Heart left ventricle (tissue), 16 donors: ENCODE measurements around the gene TTC22. TPM values are rescaled to one million over a fixed set of nuclear protein-coding genes. Genes with fewer than 3 reads are reported as not detected.

Experiments
- ATAC-seq, 4 donors: fragments of 200-7000 bp; cut with Tn5 transposase; one replicate each; pipeline ENCODE4 v1.9.1; 2020 to 2022; ENCODE audit warnings: moderate library complexity in 4 of 4, mild to moderate bottlenecking in 3 of 4, moderate number of reproducible peaks in 1 of 4
- DNase-seq, 5 donors: peaks; one replicate each; pipeline ENCODE4 v3.0.0-alpha.2; 2020
- H3K27ac ChIP-seq, 12 donors: fragments of 200-600 bp; sonication (generic) in 4 of 12; one replicate each; pipeline versions ENCODE4 v1.5.0 to v1.8.0; 2016 to 2022; ENCODE audit warnings: mild to moderate bottlenecking in 2 of 12
- H3K27me3 ChIP-seq, 9 donors: fragments of 200-600 bp; sonication (generic) in 2 of 9; one replicate each; pipeline versions ENCODE4 v1.5.1 to v1.8.0; 2016 to 2022; ENCODE audit warnings: mild to moderate bottlenecking in 3 of 9
- H3K36me3 ChIP-seq, 9 donors: fragments of 200-600 bp; sonication (generic) in 2 of 9; one replicate each; pipeline versions ENCODE4 v1.5.0 to v1.8.0; 2018 to 2022; ENCODE audit warnings: mild to moderate bottlenecking in 2 of 9
- H3K4me1 ChIP-seq, 12 donors: fragments of 200-600 bp; sonication (generic) in 4 of 12; one replicate each; pipeline versions ENCODE4 v1.5.0 to v1.8.0; 2016 to 2022; ENCODE audit warnings: mild to moderate bottlenecking in 3 of 12
- H3K4me3 ChIP-seq, 12 donors: fragments of 200-600 bp; sonication (generic) in 4 of 12; one replicate each; pipeline versions ENCODE4 v1.5.0 to v1.8.0; 2017 to 2022; ENCODE audit warnings: mild to moderate bottlenecking in 9 of 12, moderate library complexity in 4 of 12
- H3K9me3 ChIP-seq, 12 donors: fragments of 200-600 bp; sonication (generic) in 4 of 12; one replicate each; pipeline versions ENCODE4 v1.5.0 to v1.8.0; 2016 to 2022; ENCODE audit warnings: mild to moderate bottlenecking in 1 of 12
- POLR2A ChIP-seq, 2 donors: fragments of 450-650 bp; IDR thresholded peaks; one replicate each; pipeline ENCODE4 v1.6.1; 2017; ENCODE audit warnings: antibody characterized with exemption in 2 of 2, mild to moderate bottlenecking in 2 of 2, moderate library complexity in 2 of 2
- WGBS, 4 donors: extraction: QIAGEN DNeasy Blood & Tissue Kit in 2 of 4; methylation state at CpG; one replicate each; pipeline versions ENCODE4 v1.1.5 to v1.1.7; 2013 to 2018; 5-methylcytosine and 5-hydroxymethylcytosine counted together
- intact Hi-C, 10 donors: fragments of 100-400 bp; cut with DNase I; formaldehyde crosslinking; loops; one replicate each; pipeline versions ENCODE4 v1.11.1 to v1.14.2; 2022
- polyA plus RNA-seq, 2 donors: library from polyadenylated mRNA; stranded (reverse); fragments of 200-250 nt; gene quantifications; one replicate each; pipeline ENCODE4 v1.2.3, GENCODE V29; 2013
- total RNA-seq, 9 donors: library from RNA; depleted of rRNA in 2 of 9; stranded (reverse); fragments of >200 nt in 2 of 9; fragmentation: NEBNext Ultra II Directional in 3 of 9; extraction: Animal tissue kit (Norgen Biotek cat#: 25700) in 3 of 9; gene quantifications; one replicate each; pipeline versions ENCODE4 v1.1.0 to v1.2.4, GENCODE V29; 2016 to 2023
- TF ChIP-seq, protein P1 (sequence below), 12 donors: fragments of 200-600 bp; sonication (generic) in 4 of 12; IDR thresholded peaks; one replicate each; pipeline versions ENCODE4 v1.5.0 to v1.8.0; 2018 to 2022; ENCODE audit warnings: antibody characterized with exemption in 12 of 12, mild to moderate bottlenecking in 5 of 12
- donor health status: ischemic (EF 13 %, LVEDD 7.1; RV severe dilation, severe dysfunction).
- donor health status: healthy with polysubstance abuse.
- donor health status: DM: no; HTN: yes; CAD: no.
- donor health status: DM: no; HTN: no; CAD: no.
- donor health status: ischemic (EF 25% LVEDD 6.9; RV normal size, moderate dysfunction).
- donor health status: ischemic (EF 25% LVEDD 5.7; RV mildly dilated, moderate dysfunction).
- donor health status: healthy.
- donor health status: DM: yes; HTN: yes; CAD: no.
- donor health status: ischemic (EF 35%, LVEDD 5.7; RV mildly dilated, moderate dysfunction).
- donor health status: nonischemic (EF 11% LVEDD 7.7; RV severe dilation, severe dysfunction).
- donor health status: DM: yes; HTN: yes; CAD: no.
- donor health status: PGD.
- donor health status: ischemic (EF 29% LVEDD 5.4; RV normal size, mild dysfunction).
- donor health status: nonischemic (EF 23%, LVEDD 6.1; RV moderate dilation, normal function).

Gene TTC22
- total and polyA plus RNA-seq, 11 donors = 0.06 to 2.5 (median 0.25) TPM; not detected in 2

- TF ChIP-seq, protein P1, sequence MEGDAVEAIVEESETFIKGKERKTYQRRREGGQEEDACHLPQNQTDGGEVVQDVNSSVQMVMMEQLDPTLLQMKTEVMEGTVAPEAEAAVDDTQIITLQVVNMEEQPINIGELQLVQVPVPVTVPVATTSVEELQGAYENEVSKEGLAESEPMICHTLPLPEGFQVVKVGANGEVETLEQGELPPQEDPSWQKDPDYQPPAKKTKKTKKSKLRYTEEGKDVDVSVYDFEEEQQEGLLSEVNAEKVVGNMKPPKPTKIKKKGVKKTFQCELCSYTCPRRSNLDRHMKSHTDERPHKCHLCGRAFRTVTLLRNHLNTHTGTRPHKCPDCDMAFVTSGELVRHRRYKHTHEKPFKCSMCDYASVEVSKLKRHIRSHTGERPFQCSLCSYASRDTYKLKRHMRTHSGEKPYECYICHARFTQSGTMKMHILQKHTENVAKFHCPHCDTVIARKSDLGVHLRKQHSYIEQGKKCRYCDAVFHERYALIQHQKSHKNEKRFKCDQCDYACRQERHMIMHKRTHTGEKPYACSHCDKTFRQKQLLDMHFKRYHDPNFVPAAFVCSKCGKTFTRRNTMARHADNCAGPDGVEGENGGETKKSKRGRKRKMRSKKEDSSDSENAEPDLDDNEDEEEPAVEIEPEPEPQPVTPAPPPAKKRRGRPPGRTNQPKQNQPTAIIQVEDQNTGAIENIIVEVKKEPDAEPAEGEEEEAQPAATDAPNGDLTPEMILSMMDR (IDR thresholded peaks at IDR 0.05) = no peak
- no peak for TF ChIP-seq POLR2A (IDR thresholded peaks at IDR 0.05)
- peaks cover 0 to 46% (median 7%) of the 10 kb centered on the region in 9 donors for H3K27me3 ChIP-seq
- peak in 3 of 4 donors; percentile 36 to 68 (median 55) for ATAC-seq
These were observed 18.5 kb downstream of the TTC22 start for GRCh38 chr1:54782588-54782987.

GRCh38 chr1:54782156-54782555 lies 19.0 kb downstream of the TTC22 start:
- H3K36me3 ChIP-seq = no peaks in the 10 kb centered on the region
- 72 to 83% (median 79%) methylated on average over 3 to 6 of the region's 6 CpGs for WGBS, 4 donors
- ATAC-seq (no peak), DNase-seq (no peak)
- no peak for TF ChIP-seq POLR2A (IDR thresholded peaks at IDR 0.05)
- TF ChIP-seq, protein P1 (IDR thresholded peaks at IDR 0.05) = no peak
- H3K9me3 ChIP-seq = no peaks in the 10 kb centered on the region
- H3K27me3 ChIP-seq = peaks cover 0 to 46% (median 7%) of the 10 kb centered on the region in 9 donors
- peaks cover 0 to 8% (median 0%) of the 10 kb centered on the region in 12 donors for H3K4me1 ChIP-seq
- intact Hi-C loops = loop anchor here in 1 of 10 donors (10.0 kb wide), 1 partner anchor 267 kb away; no protein-coding TSS in a partner anchor
- H3K4me3 ChIP-seq = no peak overlapping the region
- no peak overlapping the region for H3K27ac ChIP-seq

More at GRCh38 chr1:54782588-54782987, 18.5 kb downstream of the TTC22 start:
- H3K36me3 ChIP-seq = no peaks in the 10 kb centered on the region
- no peak overlapping the region for H3K4me3 ChIP-seq
- H3K27ac ChIP-seq = no peak overlapping the region
- peaks cover 0 to 7% (median 0%) of the 10 kb centered on the region in 12 donors for H3K4me1 ChIP-seq
- DNase-seq = no peak
- no peaks in the 10 kb centered on the region for H3K9me3 ChIP-seq
- intact Hi-C loops = loop anchor here in 1 of 10 donors (10.0 kb wide), 1 partner anchor 268 kb away; no protein-coding TSS in a partner anchor
- whole genome bisulfite sequencing, 4 donors = 52 to 65% (median 60%) methylated on average over 2 of the region's 2 CpGs

GRCh38 chr1:54781023-54781723 lies 19.9 kb downstream of the TTC22 start:
- H3K27ac ChIP-seq = no peak overlapping the region
- peaks cover 0 to 18% (median 0%) of the 10 kb centered on the region in 12 donors for H3K4me1 ChIP-seq
- peaks cover 0 to 41% (median 7%) of the 10 kb centered on the region in 9 donors for H3K27me3 ChIP-seq
- no peak for TF ChIP-seq POLR2A (IDR thresholded peaks at IDR 0.05)
- TF ChIP-seq, protein P1 (IDR thresholded peaks at IDR 0.05) = no peak
- DNase-seq (no peak), ATAC-seq (peak in 2 of 4 donors; percentile 33 to 35)
- H3K9me3 ChIP-seq = no peaks in the 10 kb centered on the region
- H3K36me3 ChIP-seq = no peaks in the 10 kb centered on the region
- intact Hi-C loops = loop anchor here in 1 of 10 donors (10.0 kb wide), 1 partner anchor 266 kb away; no protein-coding TSS in a partner anchor
- 12 to 31% (median 22%) methylated on average over 16 to 74 of the region's 74 CpGs for WGBS, 4 donors
- H3K4me3 ChIP-seq = no peak overlapping the region

- TF ChIP-seq, protein P1 (IDR thresholded peaks at IDR 0.05) = no peak
- no peak for TF ChIP-seq POLR2A (IDR thresholded peaks at IDR 0.05)
- Histone ChIP-seq H3K36me3 (no peaks in the 10 kb centered on the region), H3K9me3 (no peaks in the 10 kb centered on the region), H3K27ac (peak overlapping the region in 3 of 12 donors; percentile 13 to 70 (median 66)), H3K4me3 (no peak overlapping the region), H3K27me3 (peaks cover 0 to 37% (median 7%) of the 10 kb centered on the region in 9 donors), H3K4me1 (peaks cover 0 to 20% (median 0%) of the 10 kb centered on the region in 12 donors)
- WGBS, 4 donors = 31 to 55% (median 48%) methylated on average over 4 of the region's 4 CpGs
- peak in 1 of 5 donors; percentile 41 for DNase-seq
- peak; percentile 57 to 87 (median 65) for ATAC-seq
- intact Hi-C loops = no loop called here
These were observed 23.7 kb downstream of the TTC22 start for GRCh38 chr1:54777431-54777830.
